ENCODE results near the gene SPSB1.
"Not testable (repeated sequence)": the region's sequence is repeated elsewhere in the genome, so short reads cannot be mapped to it uniquely, and the experiment has no call there.

Gene SPSB1

DNA sequence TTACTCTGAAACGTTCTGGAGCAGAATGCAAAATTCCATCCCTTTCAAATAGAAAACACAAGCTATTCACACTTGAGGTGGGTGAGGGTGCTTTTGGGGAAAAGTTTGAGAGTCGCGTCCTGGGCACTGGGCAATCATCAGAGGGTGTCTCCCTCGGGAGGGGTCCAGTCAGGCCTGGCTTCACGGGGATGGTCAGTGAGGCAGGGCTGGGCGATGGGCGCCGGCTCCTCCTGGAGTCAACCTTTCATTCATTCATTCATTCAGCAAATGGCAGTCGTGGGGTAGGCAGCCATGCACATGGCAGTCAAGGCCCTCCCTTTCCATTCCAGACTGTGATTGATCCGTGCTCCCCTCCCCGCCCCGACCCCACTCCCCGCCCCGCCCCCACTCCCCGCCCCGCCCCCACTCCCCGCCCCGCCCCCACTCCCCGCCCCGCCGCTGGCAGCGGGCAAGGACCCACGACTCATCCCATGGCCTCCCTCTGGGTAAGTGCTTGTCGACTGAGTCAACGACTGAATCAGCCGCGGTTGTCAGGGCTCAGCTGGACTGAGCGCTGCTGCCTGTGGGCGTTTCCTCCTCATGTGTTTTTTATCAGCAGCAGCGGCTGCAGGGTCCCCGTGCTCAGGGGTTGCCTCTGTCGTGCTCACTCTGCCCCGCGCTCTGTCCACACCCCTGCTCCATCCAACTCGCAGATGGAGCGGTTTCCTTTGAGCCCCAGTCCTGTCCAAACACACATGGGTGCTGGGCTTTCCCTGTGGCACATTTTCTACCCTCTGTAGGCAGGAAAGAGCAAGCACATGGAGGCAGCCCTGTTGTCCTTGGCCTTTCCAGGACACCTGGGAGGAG, 12.5 kb upstream of the SPSB1 start:
- DNase-seq: peak in 2 of 5 experiments; percentile 56 to 76

- DNase-seq: no peak
Measured at GRCh38 chr1:9281071-9281827, 11.4 kb upstream of the SPSB1 start.

GRCh38 chr1:9281908-9282695, 10.6 kb upstream of the SPSB1 start:
- DNase-seq: peak in 1 of 5 experiments; percentile 49

GRCh38 chr1:9282696-9282955, 10.1 kb upstream of the SPSB1 start:
- DNase-seq: no peak

DNA sequence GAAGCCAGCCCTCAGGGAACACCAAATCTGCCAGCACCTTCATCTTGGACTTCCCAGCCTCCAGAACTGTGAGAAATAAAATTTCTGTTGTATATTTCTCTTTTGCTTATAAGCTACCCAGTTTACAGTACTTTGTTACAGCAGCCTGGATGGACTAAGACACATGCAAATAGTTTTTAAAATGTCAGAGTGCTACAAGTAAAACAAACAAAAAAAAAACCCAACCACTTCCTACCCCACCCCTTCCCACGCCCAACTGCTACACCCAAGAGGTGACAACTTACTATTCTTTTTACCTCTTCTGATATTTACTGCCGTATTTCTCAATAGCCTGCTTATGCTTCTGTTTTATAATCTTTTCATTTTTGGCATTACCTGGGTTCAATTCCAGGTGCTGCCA, 8.6 kb upstream of the SPSB1 start:
- DNase-seq: peak in 1 of 5 experiments; percentile 85

DNA sequence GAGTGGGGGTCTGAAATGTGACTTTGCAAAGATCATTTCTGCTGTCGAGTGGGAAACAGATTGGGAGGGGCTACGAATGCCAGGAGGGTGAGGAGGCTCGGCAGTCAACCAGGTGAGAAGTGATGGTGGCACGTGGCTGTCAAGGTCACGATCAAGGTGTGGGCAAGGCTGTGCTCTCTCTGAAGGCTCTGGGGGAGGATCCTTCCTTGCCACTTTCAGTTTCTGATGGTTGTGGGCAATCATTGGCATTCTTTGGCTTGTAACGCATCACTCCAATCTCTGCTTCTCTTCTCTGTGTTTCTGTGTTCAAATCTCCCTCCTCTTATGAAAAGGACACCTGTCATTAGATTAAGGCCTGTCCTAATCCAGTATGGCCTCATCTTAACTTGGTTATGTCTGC, 6.1 kb upstream of the SPSB1 start:
- peak in 1 of 5 experiments; percentile 64 for DNase-seq

DNA sequence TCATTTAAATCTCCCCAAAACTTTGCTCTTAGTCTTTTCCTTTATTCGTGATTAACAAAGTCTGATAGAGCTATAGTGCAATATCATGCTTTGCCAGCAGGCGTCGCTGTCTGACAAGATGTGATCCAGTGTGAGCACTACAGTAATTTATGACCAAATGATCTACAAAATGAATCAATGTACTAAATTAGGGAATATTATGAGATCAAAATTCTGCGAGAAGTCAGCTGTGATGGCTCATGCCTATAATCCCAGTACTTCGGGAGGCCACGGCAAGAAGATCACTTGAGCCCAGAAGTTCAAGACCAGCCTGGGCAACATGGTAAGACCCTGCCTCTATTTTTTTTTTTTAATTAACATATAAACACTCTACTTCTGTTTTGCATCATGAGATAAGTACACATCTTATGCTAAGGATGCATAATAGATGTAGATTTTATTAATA, 3.6 kb upstream of the SPSB1 start:
- peak; percentile 33 to 86 (median 72) for DNase-seq

DNA sequence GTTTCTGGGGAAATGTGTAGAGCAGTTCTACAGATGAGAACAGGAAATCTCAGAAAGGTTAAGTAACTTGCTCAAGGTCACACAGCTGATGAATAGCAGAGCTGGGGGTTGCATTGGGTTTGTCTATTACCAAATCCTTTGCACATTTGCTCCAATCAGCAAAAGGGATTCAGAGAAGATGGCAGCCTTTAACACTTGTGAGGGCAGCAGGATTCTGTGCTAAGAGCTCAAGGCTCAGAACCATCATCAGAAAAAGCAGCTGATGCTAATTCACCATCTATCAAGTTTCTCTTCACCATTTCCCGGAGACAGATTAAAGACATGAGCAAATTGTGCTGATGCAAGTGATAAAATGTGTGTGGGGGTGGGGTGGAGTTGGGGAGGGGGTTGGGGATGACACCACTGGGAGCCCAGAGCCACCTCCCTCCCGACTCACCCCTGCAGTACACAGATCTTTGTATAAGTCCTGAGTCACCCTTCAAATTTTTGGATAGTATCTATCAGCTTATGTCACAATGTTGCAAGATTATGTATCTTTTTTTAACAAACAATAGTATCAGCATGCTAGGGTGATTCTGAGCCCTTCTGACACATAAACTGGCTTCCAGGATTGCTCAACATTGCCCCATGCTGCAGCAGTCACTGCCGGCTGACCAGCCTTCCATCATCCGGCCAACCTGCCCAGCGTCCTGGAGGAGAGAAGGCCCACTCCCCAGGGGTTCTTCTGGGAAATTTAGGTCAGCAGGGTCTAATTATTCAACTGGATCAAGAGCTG, 2.8 kb upstream of the SPSB1 start:
- DNase-seq: peak in 1 of 5 experiments; percentile 58

GRCh38 chr1:9291914-9292360, 757 bp upstream of the SPSB1 start:
- DNase-seq: no peak

GRCh38 chr1:9293241-9293532, 493 bp downstream of the SPSB1 start:
- DNase-seq: no peak

DNA sequence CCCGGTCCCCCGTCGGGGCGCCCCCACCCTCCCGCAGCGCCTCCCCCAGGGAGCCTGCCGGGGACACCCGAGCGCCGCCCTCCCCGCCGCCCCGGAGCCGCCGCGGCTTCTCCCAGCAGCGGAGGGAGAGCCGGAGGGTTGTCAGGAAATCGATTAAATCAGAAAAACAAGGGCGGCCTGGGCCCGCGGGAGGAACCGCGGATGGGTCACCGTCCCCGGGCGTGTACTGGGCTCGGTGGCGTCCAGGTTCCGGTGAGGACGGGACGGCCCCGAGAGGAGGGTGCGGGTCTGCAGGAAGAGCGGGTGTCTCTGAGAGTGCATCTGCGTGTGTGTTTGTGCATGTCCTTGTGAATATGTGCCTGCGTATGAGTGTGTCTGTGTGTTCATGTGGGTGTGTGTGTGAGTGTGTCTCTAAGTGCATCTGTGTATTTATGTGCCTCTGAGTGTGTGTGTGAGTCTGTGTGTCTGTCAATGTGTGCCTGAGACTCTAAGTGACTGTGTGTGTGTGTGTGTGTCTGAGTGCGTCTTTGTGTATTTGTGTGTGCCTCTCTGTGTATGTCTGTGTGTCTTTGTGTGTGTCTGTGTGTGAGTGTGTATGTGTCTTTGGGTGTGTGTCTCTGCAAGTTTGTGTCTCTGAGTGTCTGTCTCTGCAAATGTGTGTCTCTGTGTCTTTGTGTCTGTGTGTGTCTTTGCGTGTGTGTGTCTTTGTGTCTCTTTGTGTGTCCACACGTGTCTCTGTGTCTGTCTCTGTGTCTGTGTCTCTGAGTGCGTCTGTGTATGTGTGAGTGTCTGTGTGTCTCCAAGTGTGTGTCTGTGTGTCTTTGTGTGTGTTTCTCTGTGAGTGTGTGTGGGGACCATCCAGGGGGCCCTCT, 1.1 kb downstream of the SPSB1 start:
- peak in 4 of 5 experiments; percentile 24 to 71 (median 34) for DNase-seq

- peak in 1 of 5 experiments; percentile 15 for DNase-seq
Measured at GRCh38 chr1:9294405-9294773, 1.7 kb downstream of the SPSB1 start.

GRCh38 chr1:9294910-9295636, 2.4 kb downstream of the SPSB1 start:
- peak in 1 of 5 experiments; percentile 80 for DNase-seq

- no peak for DNase-seq
Measured at GRCh38 chr1:9295884-9296283, 3.2 kb downstream of the SPSB1 start.

- DNase-seq: no peak
Measured at GRCh38 chr1:9296850-9297249, 4.2 kb downstream of the SPSB1 start.

DNA sequence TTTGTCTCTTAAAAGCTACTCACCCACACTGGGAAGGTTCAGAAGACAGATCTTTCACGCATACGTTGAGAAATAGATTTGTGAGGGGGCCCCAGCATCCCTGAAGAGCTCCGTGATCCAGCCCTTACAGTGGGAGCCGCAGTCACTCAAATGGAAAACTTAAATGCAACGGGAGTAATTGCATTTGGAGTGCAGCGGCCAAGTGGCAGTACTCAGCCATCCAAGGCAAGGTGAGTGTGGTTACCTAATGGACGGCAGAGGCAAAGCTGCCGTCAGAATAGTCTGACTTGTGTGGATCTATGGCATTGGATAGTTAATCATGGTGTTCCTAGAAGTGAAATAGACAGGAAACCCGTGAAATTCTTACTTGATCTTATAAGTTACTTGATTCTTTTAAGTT, 5.1 kb downstream of the SPSB1 start:
- no peak for DNase-seq

DNA sequence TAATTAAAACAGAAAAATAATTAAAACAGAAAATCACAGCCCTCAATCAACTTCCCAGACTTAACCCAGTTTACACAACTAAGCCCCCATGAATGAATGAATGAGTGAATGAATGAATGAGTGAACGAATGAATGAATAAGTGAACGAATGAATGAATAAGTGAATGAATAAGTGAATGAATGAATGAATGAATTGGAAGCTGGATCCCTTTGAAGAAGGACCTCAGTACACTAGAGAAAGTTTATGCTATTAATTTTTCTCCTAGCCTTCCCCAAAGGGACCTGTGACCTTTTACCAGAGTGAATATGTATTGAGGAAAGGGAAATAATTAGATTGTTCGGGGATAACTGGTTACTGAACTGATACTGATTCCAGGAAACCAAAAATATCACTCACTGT, 5.6 kb downstream of the SPSB1 start:
- no peak for DNase-seq

DNA sequence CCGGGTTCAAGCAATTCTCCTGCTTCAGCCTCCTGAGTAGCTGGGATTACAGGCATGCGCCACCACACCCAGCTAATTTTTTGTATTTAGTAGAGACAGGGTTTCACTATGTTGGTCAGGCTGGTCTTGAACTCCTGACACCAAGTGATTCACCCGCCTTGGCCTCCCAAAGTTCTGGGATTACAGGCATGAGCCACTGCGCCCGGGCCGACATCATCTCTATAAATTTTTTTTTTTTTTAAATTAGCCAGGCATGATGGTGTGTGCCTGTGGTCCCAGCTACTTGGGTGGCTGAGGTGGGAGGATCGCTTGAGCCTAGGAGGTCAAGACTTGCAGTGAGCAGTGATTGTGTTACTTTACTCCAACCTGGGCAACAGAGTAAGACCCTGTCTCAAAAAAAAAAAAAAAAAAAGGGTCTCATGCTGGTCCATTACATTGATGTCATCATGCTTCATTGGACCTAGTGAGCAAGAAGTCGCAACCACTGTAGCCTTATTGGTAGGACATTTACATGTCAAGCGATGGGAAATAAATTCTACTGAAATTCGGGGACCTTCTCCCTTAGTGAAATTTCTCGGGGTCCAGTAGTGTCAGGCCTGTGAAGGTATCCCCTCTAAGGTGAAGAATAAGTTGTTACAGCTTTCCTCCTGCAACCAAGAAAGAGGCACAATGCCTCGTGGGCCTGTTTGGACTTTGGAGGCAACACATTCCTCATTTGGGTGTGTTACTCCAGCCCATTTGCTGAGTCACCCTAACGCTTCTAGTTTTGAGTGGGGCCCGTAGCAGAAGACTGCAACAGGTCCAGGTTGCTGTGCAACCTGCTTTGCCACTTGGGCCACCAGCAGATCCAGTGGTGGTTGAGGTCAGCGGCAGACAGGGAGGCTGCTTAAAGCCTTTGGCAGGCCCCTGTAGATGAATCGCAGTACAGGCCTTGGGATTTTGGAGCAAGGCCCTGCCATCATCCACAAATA, 7.2 kb downstream of the SPSB1 start:
- DNase-seq: not testable (repeated sequence)

GRCh38 chr1:9300573-9300972, 7.9 kb downstream of the SPSB1 start:
- DNase-seq: peak in 1 of 5 experiments; percentile 29

All from T-helper 2 cell (primary cell).